NCI-H1694 (cell line): ENCODE measurements around the gene ARL8B.
"Not testable (repeated sequence)": the region's sequence is repeated elsewhere in the genome, so short reads cannot be mapped to it uniquely, and the experiment has no call there.

Source experiments
- DNase-seq: peaks from one replicate; lab custom pipeline; 2025; lab: John Stamatoyannopoulos, UW

Gene ARL8B

GRCh38 chr3:5122030-5122740, at the start of gene ARL8B:
Gene ARL8B, plus strand, starts transcription at chr3:5122292. Its CDS starts 174 bp downstream, at chr3:5122466.
- peak; percentile 5 for DNase-seq

- no peak for DNase-seq
Measured at GRCh38 chr3:5073374-5074085, 48.6 kb upstream of the ARL8B start.

GRCh38 chr3:5078151-5078550, 43.9 kb upstream of the ARL8B start:
- no peak for DNase-seq

GRCh38 chr3:5079761-5080160, 42.3 kb upstream of the ARL8B start:
- DNase-seq: no peak

GRCh38 chr3:5080779-5081550, 41.1 kb upstream of the ARL8B start:
- DNase-seq: no peak

- not testable (repeated sequence) for DNase-seq
Measured at GRCh38 chr3:5081973-5082788, 39.9 kb upstream of the ARL8B start.

GRCh38 chr3:5082789-5083115, 39.3 kb upstream of the ARL8B start:
- no peak for DNase-seq

- no peak for DNase-seq
Measured at GRCh38 chr3:5084224-5084623, 37.9 kb upstream of the ARL8B start.

- DNase-seq: no peak
Measured at GRCh38 chr3:5086708-5087107, 35.4 kb upstream of the ARL8B start.

GRCh38 chr3:5087209-5087608, 34.9 kb upstream of the ARL8B start:
- no peak for DNase-seq

- DNase-seq: no peak
Measured at GRCh38 chr3:5090197-5090596, 31.9 kb upstream of the ARL8B start.

- DNase-seq: no peak
Measured at GRCh38 chr3:5092018-5092417, 30.1 kb upstream of the ARL8B start.

- DNase-seq: no peak
Measured at GRCh38 chr3:5093731-5094130, 28.4 kb upstream of the ARL8B start.

GRCh38 chr3:5095886-5096285, 26.2 kb upstream of the ARL8B start:
- no peak for DNase-seq

- no peak for DNase-seq
Measured at GRCh38 chr3:5096336-5097008, 25.6 kb upstream of the ARL8B start.

GRCh38 chr3:5098346-5098745, 23.7 kb upstream of the ARL8B start:
- DNase-seq: no peak

GRCh38 chr3:5102532-5102931, 19.6 kb upstream of the ARL8B start:
- DNase-seq: no peak

GRCh38 chr3:5103743-5104142, 18.3 kb upstream of the ARL8B start:
- no peak for DNase-seq

- no peak for DNase-seq
Measured at GRCh38 chr3:5105050-5105449, 17.0 kb upstream of the ARL8B start.

GRCh38 chr3:5106371-5106770, 15.7 kb upstream of the ARL8B start:
- DNase-seq: not testable (repeated sequence)

- not testable (repeated sequence) for DNase-seq
Measured at GRCh38 chr3:5106933-5107334, 15.2 kb upstream of the ARL8B start.

- no peak for DNase-seq
Measured at GRCh38 chr3:5110337-5110736, 11.8 kb upstream of the ARL8B start.
